ENCODE measurements around the gene SEPTIN7. TPM values are rescaled to one million over a fixed set of nuclear protein-coding genes. Genes with fewer than 3 reads are reported as not detected.

Gene SEPTIN7
- total RNA-seq, 1 donor from 2014 or later, result 211 TPM

DNA sequence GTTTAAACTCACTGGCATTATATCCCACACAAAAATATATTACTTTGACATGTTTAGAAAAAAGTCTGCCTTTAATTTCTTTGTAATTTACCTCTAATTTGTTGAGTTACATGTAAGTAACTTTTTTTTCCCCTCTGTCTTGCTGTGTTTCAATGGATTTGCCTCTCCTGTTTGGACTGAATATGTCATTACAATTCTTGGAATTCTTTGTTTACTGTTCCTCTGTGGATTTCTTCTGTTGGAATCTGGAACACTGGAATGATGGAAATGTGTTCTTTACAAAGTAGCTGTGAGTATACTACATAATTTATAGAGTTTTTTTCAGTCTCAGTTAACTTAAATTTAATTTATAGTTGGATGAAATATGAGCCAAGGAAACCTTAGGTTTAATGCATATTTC, 30.4 kb downstream of the SEPTIN7 start:
- no peak for DNase-seq (ENCODE audit: low spot score)

DNA sequence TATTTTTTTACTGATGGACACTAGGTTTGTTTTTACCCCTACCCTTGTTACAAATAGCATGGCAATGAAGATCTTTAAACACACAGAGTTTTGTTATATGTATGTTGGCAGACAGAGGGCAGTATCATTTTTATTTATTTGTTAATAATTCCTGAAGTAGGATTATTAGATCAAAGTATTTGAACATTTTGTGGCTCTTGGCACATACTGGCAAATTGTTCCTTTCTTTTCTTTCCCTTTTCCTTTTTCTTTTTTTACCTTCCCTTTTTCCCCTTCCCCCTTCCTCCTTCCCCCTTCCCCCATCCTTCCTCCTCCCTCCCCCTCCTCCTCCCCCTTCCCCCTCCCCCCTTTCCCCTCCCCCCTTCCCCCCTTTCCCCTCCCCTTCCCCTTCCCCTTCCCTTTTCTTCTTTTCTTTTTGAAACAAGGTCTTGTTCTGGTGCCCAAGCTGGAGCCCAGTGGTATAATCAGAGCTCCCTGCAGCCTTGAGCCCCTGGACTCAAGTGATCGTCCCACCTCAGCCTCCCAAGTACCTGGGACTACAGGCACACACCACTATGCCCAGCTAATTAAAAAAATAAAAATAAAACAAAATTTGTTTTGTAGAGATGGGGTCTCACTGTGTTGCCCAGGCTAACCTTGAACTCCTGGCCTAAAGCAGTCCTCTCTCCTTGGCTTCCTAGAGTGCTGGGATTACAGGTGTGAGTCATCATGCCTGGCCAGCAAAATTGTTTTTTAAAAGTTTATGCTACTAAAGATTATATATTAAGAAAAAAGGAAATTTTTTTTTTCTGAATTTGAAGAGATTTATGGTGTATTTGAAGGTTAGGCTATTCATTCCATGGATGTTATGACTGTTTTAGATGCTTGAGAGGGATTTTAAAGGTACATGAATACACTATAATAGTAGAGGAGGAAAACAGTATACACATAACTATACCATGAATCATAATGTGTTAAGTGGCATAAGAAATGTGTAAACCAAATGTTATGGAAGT, 39.3 kb downstream of the SEPTIN7 start:
- no peak for DNase-seq (ENCODE audit: low spot score)

DNA sequence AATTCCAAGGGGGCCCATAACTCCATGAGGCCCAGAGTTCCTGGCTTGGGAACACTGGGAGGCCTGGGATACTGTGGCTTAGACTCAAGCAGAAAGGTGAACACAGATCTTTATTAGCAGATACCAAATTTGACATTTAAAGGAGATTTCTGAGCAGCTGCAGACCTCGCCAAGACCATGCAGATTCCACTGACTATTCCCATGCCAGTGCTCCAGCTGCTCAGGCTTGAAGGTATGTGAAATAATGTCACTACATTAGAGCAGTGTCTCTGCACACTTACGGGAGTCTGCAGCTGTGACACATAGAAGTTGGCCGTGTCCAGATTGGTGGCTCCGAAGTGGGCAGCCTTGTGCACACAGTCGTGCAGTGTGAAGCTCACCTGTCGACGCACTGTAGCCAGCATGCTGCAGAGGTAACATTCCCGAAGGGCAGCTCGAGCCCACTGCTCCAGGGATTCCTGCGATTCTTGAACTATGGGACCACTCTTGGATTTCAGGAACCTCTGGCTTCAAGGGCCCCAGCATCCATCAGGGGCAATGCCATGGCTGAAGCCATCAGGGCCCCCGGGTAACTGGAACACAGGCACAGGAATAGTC, 46.1 kb downstream of the SEPTIN7 start:
- DNase-seq (ENCODE audit: low spot score), result no peak

DNA sequence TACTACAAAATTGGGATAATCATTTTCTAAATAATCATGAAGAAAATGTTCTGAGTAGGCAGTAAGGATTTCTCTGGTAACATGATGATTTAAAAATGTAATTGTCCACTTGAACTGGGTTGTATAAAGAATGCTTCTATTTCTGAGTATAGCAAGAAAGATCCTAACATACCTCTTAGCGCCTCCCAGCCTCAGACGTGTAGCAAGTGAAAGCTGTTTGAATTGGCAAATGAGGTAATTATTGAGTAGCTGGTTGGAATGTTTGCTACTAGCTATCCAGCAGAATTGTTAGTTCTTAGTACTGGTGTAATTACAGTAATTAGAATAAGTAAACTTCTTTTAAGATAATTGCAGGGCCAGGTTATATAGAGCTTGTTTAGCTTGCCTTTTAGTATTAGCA, 47.9 kb downstream of the SEPTIN7 start:
- no peak for DNase-seq (ENCODE audit: low spot score)

DNA sequence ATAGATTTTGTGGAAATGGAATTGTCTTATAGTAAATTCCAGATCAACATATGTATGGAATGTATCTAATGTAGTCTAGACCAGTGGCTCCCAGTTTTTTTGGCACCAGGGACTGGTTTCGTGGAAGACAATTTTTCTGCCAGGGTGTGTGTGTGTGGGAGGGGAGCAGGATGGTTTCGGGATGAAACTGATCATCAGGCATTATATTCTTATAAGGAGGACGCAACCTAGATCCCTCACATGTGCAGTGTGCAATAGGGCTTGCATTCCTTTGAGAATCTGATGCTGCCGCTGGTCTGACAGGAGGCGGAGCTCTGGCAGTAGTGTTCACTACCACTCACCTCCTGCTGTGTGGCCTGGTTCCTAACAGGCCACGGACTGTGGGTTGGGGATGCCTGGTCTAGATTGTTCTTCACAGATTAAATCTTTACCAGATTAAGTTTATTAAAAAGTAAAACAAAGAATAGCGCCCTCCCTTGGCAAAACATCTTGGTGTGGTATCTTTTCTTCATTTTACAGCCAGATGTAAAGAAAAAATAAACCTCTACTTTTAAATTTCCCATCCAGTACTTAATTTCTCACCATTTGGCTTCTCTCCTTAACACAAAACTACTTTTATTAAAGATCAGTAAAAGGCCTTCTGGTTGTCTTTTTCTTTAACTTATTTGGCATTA, 48.4 kb downstream of the SEPTIN7 start:
- DNase-seq (ENCODE audit: low spot score), result no peak

DNA sequence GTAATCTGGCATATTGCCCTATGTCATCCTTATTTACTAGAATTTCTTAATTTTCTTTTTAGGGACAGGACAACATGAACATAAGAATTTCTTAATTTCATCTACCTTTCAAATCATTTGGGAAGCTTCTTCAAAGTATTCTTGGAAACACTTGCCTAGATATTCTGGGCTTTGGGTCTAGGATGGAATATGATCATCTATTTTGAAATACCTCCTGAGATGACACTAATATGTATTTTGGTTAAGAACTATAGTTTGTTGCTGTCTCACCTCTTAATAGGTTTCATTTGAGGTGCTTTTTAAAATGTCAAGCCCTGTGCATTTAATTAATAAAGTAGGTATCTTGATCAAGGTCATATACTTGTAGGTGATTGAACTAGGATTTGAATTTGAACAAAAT, 49.1 kb downstream of the SEPTIN7 start:
- no peak for DNase-seq (ENCODE audit: low spot score)

Other genes starting within 250 kb of the SEPTIN7 start
- gene HERPUD2, start 105.9 kb upstream of the SEPTIN7 start, total RNA-seq, result 33.6 TPM